ENCODE measurements around the gene KCTD16. TPM values are rescaled to one million over a fixed set of nuclear protein-coding genes. Genes with fewer than 3 reads are reported as not detected.

KCTD16 gene
- polyA plus RNA-seq, 3 donors = 0.01 to 0.38 (median 0.22) TPM

DNA sequence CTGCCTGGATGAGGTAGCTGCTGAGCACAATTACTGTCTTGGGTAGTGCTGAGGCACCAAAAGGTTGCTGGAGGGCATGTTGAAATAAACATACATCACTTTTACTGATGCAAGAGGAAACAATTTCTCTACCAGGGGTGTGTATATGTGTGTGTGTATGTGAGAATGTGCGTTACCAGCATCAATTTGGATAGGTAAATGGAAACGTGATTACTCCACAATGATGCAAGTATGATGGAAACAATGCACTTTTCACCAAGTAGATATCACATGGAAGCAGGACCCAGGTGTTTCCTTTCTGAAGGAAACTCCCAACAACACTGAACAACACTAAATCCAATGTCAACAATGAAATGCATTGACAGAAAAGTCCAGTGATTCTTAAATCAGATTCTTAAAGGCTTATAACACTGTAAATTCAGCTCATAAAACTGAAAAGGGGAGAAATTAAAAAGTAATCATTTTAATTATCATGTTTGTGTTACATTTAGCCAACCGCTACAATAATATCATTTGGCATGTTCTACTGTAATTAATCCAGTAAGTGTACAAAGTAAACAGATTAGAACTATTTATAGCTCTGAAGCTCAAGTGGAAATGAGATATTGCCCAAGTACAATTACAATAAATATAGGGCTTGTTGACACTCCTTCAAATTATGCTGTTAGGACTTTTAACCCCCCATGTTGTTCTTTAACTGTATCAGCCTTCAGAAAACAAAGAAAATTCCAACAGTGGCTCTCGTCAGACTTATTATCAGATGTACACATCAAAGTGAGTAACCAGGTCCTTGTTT lies 25.5 kb upstream of the KCTD16 start:
- H3K27ac ChIP-seq (ENCODE audit: low read depth, low read length) = no peak overlapping the region
- WGBS, 3 donors = 25 to 59% (median 49%) methylated on average over 4 of the region's 4 CpGs

DNA sequence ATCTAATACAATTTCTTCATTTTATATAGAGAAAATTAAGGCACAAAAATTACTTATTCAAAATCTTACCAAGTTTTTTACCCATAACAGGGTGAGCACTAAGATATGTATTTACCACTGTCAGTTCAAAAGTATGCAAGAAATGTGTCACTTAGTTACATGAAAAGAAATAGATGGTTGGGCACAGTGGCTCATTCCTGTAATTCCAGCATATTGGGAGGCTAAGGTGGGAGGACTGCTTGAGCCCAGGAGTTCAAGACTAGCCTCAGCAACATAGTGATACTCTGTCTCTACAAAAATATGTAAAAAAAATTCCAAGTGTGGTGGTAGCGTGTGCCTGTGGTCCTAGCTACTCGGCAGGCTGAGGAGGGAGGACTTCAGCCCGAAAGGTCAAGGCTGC lies 19.6 kb upstream of the KCTD16 start:
- H3K27ac ChIP-seq (ENCODE audit: low read depth, low read length) = no peak overlapping the region
- 86 to 93% (median 88%) methylated on average over 3 of the region's 3 CpGs for WGBS, 3 donors

DNA sequence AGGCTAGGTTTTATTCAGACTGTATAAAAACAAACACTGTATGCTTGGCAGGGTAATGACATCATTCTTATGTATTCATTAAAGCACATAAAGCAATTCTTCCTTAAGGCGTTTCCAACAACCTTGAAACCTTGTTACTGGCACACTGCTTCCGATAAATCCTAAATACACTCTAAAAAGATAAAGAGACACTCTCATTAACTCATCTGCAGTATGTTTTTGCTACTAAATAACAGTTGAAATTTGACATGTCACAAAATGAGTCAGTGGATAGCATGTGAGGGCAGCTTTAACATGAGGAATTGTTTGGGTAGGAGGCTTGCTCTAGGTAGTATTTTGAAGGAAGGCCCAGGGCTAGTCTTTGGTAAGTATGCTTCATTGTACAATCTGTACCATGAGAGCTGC lies 13.9 kb upstream of the KCTD16 start:
- no peak overlapping the region for H3K27ac ChIP-seq (ENCODE audit: low read depth, low read length)
- WGBS, 3 donors = 25 to 90% (median 83%) methylated on average over 2 of the region's 2 CpGs

DNA sequence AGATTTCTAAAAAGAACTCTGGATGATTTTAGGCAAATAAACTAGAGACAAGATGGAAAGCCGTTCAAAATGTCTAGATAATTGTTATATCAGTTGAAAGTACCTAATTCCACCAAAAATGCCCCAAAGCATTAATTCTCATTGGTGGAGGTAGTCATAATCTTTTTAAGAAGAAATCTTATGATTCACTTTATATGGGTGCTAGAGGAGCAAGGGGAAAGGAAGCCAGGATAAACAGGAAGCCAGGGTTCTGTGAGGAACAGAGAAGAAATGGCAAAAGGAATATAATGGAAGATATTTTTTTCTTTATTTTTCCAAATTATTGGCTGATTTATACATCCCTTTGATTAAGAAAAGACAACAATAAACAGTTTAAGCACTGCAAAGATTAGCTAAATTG lies 8.0 kb upstream of the KCTD16 start:
- WGBS, 3 donors = 93 to 100% (median 97%) methylated on average over 1 of the region's 1 CpG
- no peak overlapping the region for H3K27ac ChIP-seq (ENCODE audit: low read depth, low read length)

DNA sequence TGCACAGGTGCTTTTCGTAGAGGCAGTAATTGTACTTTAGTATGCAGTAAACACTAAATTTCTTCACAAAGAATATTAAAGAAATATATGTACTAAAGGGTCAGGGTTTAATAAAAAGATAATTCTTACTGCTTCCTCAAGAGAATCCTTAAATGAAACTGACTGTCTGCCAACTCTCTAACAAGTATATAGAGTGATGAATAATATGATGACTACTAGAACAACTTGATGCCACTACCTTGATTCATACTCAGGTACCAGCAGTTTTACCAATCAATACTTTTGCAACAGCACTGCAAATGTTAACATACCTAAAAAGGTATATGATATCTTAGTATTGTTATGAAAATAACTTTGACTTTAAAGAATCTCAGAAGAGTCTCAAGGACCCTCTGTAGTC lies 4.0 kb upstream of the KCTD16 start:
- 89 to 92% (median 90%) methylated on average over 1 of the region's 1 CpG for WGBS, 3 donors
- no peak overlapping the region for H3K27ac ChIP-seq (ENCODE audit: low read depth, low read length)

DNA sequence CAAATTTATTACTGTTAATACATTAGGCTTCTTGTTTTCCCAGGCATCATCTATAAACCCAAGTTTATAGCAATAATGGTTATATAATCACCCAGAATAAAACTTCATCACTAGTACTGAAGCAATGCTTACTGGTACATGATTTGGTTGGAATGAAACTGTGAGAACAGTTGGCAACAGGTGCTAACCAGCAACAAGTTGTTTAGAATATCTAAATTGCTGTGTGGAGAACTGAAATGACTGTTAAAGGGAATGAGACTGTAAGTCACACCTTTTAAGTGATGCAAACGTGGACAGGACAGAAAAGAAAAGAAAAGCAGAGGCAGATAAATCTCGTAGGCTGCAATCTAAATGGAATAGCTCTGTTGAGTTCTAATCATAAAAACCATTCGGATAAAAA lies 2.7 kb upstream of the KCTD16 start:
- H3K27ac ChIP-seq (ENCODE audit: low read depth, low read length) = no peak overlapping the region
- 65 to 80% (median 78%) methylated on average over 3 of the region's 3 CpGs for WGBS, 3 donors

DNA sequence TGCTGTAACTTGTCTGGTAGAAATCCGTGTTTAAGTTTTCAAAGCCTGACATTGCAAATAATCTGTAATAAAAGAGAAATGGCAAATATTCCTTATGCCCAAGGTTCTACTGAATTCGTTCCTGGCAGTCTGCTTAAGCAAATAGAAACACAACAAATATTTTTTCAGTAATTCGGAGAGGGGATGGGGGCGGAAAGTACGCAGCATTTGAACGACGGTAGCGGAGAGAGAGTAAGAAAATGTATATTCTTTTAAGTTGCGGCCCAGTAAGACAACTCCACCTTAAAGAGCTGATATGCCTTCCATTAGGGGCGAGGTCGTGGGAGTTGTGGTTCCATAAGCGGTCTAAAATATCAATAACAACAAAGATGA lies 783 bp upstream of the KCTD16 start:
- H3K27ac ChIP-seq (ENCODE audit: low read depth, low read length) = no peak overlapping the region
- 1 to 4% (median 4%) methylated on average over 12 of the region's 12 CpGs for WGBS, 3 donors

DNA sequence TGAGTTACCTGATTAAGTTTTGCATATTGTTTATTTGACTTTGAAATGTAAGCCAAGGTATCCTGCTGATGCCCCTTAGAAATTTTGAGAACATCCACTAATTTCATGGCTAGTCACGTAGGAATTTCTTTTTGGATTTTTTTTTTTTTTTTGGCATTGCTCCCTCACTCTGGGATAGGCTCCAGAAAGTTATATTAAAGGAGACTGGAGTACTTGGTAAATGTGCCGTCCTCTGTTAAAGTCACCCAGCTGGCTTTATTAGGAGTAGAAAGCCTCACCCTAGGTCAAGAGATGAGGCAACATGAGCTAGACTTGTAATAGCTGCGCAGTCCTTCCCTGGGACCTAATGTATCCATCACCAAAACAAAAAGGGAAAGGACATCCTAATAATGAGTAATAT lies 3.1 kb downstream of the KCTD16 start:
- H3K27ac ChIP-seq (ENCODE audit: low read depth, low read length) = no peak overlapping the region
- WGBS, 3 donors = 49 to 60% (median 57%) methylated on average over 3 of the region's 3 CpGs

DNA sequence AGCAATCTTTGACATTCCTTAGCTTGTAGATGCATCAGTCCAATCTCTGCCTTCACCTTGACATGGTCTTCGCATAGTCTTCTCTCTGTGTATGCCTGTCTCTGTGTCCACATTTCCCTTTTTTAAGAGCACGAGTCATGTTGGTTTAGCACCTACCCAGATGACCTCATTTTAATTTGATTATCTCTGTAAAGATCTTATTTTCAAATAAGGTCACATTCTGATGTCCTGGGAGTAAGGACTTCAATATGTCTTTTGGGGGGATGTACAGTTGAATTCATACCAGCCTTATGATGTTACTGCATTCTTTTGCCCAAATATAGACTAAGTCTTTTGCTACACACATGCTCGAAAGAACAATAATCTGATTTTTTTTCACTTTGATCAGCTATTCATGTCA lies 6.9 kb downstream of the KCTD16 start:
- 74 to 86% (median 82%) methylated on average over 3 of the region's 3 CpGs for WGBS, 3 donors
- no peak overlapping the region for H3K27ac ChIP-seq (ENCODE audit: low read depth, low read length)

DNA sequence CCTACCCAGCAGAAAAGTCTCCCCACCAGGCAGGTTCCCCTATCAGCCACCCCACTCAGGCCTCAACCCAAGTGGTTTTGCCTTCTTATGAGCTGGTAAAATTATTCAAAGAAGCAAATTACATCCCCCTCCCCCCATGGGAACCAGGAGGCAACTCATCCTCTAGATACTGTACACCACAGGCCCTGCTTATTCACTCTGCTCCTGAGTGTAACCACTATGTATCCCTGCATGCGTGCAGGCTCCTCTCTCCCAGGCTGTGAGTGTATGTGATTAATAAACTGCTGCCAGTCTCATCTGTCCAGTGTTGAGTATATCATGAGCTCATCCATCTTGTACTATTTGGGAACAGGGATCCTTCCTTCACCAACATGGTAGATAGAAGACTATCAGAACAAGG lies 8.6 kb downstream of the KCTD16 start:
- 80 to 100% (median 94%) methylated on average over 1 of the region's 1 CpG for WGBS, 3 donors

DNA sequence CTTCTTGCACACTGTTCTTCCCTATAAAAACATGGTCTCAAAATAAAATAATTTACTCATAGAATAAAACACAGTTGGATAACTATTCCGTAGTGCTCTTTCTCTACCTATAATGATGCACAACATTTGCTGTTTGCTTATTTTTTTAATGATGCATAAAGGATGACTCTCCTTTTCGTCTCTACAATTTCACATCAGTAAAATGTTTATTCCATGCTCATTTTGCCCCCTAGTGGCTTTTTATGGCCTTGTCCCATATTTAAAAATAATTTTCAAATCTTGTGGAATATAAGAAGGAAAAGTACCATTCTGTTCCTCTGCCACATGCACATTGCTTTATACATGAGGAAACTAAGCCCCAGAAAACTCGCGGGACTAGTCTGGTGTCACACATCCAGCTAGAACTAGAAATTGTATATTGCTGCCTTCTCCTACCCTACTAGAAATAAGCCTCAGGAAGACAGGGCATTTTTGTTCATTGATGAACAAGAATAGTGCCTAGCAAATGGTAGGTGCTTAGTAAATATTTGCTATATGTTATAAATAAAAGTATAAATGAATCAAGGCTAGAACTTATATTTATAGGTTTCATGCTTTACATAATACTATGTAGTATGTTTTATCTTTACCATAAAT lies 12.7 kb downstream of the KCTD16 start:
- 18 to 20% (median 18%) methylated on average over 4 of the region's 4 CpGs for WGBS, 3 donors
- H3K27ac ChIP-seq (ENCODE audit: low read depth, low read length) = no peak overlapping the region

More for the DNA sequence above, 8.6 kb downstream of the KCTD16 start:
- H3K27ac ChIP-seq (ENCODE audit: low read depth, low read length) = no peak overlapping the region

DNA sequence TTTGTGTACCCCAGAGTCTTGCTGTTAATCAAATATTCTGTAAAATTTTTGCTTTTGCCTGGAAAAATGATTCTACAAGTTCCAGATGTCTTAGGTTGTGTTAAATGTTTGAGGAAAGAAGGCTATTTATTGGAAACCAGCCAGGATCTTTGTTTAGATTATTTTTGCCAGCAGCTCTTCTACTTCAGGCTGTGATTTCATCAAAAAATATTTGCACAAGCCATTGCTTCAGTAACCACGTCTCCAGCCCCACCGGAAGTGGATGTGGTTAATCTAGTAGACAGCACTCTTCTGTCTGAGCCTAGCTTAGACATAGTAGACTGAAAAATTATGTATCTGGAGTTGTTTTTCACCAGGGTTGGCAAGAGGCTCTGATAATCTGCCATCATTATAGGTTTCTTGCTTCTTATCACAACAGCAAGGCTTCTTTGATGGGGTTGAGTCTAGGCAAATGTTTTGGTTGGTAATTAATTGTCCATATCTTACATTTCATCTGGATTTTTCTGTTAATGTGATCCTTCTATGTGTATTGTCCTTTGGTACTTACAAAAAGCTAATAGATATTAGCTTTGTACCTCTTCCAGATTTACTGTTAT lies 17.1 kb downstream of the KCTD16 start:
- no peak overlapping the region for H3K27ac ChIP-seq (ENCODE audit: low read depth, low read length)
- 0 to 2% (median 2%) methylated on average over 2 of the region's 2 CpGs for WGBS, 3 donors

DNA sequence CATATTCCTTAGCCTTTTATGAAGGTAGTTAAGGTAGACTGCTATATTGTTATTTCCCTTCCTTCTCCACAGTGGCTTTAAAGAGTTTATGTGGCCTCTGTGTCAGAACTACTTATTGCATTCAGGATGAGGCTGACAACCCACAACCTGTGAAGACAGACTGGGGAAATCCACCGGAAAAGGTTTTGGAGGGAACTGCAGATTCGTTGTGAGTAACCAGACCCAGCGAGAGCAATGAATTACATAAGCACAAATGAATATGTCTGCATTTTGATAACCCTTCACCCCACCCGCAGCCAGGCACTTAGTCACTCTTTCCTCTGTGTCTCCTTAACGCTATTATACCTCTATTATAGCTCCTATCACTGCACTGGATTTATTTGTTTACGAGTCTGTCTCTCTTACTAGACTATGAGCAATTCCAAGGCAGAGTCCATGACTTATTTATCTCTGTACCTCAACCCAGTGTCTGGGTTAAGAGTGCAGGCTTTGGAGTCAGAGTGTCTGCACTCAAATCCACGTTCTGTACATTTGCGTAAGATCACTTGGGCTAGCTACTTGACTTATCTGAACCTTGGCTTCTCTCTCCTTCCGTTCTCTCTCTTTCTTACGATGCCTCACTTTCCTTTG lies 19.2 kb downstream of the KCTD16 start:
- no peak overlapping the region for H3K27ac ChIP-seq (ENCODE audit: low read depth, low read length)
- 37 to 73% (median 42%) methylated on average over 10 of the region's 10 CpGs for WGBS, 3 donors

DNA sequence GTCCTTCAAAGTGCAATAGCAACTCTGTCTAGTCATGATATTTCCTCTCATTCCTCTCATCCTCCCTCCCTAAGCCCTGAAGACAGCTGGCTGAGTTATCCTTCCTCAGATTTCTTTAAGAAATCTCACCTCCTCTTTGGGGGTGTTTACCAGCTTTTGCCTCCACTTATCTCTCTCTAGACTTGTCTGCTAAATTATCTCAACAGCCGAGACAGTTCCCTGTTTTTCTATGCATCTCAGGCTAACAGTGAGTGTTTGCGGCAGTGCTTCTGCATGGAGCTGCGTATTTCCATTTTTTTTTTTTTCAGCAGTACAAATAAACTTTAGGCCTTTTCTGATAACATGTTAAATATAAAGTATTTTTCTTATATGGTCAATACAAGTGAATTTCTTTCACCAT lies 20.9 kb downstream of the KCTD16 start:
- H3K27ac ChIP-seq (ENCODE audit: low read depth, low read length) = no peak overlapping the region
- 83 to 92% (median 87%) methylated on average over 3 of the region's 3 CpGs for WGBS, 3 donors

DNA sequence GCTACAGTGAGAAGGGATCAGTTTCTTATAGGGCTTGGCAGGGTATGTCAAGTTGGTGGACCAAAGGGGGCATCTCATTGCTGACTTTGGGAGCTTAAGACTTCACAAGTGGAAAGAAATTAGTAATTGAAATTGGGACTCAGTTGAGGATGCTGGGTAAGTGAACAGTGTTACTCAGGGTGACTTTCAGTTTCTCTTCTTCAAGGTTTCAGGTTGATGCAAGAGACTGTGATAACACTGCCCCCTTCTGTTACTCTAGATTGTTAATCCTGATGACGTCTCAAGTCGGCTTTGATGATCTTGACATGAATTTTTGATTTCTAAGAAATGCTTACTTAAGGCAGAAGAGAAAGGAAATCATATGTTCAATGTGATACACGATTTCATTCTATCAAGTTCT lies 21.3 kb downstream of the KCTD16 start:
- no peak overlapping the region for H3K27ac ChIP-seq (ENCODE audit: low read depth, low read length)
- 17 to 27% (median 26%) methylated on average over 3 of the region's 3 CpGs for WGBS, 3 donors

DNA sequence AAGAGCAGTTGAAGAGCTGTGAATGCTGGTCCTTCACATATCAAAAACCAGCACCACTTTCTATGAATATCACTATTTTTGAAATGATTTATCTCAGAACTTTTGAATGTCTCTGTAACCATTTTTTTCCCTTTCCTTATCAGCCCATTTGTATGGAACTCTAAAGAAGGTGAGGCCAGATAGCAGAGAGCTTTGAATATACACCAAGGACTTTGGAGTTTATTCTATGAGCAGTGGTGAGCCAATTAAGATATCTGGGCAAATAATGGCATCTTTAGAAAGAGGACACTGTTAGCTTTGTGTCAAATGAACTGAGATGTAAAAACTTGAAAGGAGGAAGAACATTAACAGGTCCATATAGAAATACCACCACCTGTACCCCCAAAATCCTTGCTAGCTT lies 22.0 kb downstream of the KCTD16 start:
- H3K27ac ChIP-seq (ENCODE audit: low read depth, low read length) = no peak overlapping the region

DNA sequence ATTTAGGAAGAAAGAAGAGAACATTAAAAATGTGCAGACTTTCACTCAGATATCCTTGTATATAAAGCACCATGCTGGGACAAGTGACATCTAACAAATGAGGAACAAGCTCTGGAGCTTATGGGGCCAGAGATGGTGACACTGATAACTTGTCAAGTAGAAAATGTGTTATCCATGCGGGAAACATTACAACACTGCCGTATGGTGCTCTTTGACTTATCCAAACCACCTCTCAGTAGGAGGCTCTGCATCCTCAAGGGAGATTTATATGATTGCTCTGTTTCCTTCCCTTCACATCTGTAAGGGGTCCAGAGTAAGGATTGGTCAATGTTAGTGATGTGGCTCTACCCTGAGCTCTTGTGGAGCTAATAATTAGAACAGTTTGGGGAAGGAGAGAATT lies 23.5 kb downstream of the KCTD16 start:
- WGBS, 3 donors = 53 to 83% (median 60%) methylated on average over 2 of the region's 2 CpGs

DNA sequence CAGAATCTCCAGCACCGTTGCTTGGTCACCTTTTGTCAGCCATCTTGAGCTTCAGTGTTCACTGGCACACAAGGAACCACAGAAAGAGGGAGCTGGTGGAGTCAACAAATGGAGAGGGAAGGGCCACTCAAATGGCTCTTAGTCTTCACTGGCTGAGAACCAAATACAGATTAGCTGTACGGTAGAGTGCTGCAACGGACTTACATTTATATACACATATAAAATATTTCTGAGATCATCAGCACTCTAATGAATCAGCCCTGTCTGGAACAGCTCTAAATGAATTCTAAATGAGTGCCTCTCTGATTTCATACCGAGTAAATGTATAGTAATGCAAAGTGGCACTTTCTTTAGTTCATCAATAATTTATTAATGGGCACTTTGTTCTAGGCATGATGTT lies 24.8 kb downstream of the KCTD16 start:
- 75 to 81% (median 75%) methylated on average over 4 of the region's 4 CpGs for WGBS, 3 donors

More for the DNA sequence above, 23.5 kb downstream of the KCTD16 start:
- H3K27ac ChIP-seq (ENCODE audit: low read depth, low read length) = no peak overlapping the region

DNA sequence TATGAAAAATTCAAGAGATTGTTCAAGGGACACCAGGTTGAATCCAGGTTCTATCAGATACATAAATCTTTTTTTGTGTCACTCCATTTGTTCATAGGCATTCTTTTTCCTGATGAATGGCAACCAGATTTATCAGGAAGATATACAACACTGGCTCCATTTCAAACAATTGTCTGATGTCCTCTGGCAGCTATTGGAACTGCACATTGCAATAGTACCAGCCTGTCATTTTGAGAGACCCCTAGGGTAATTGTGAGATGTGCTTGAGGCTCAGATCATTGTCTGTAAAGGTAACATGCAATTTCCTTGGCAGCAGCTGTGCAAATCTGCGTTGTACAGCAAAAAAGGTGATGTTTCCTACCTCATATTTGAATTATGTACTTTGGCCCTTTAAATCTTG lies 25.9 kb downstream of the KCTD16 start:
- 80 to 84% (median 81%) methylated on average over 1 of the region's 1 CpG for WGBS, 3 donors
- no peak overlapping the region for H3K27ac ChIP-seq (ENCODE audit: low read depth, low read length)

More for the DNA sequence above, 24.8 kb downstream of the KCTD16 start:
- H3K27ac ChIP-seq (ENCODE audit: low read depth, low read length) = no peak overlapping the region
